Osteoblast (primary cell): ENCODE data around the gene AP1S2. TPM values are rescaled to one million over a fixed set of nuclear protein-coding genes. Genes with fewer than 3 reads are reported as not detected.

Experiments used
- DNase-seq: peaks from one replicate; pipeline ENCODE4 v3.0.0; 2011; ENCODE audit warnings: low spot score, mixed read lengths; ENCODE audit not compliant: insufficient read length; ENCODE audit errors: missing footprints
- H2AFZ ChIP-seq: 2 replicates; pipeline ENCODE4 v1.6.0; 2011; ENCODE audit warnings: mild to moderate bottlenecking, low read length
- H3K27ac ChIP-seq: 2 replicates; pipeline ENCODE4 v1.5.1; 2011; ENCODE audit warnings: mild to moderate bottlenecking, low read depth, low read length, moderate library complexity
- H3K27me3 ChIP-seq: 2 replicates; pipeline ENCODE4 v1.6.0; 2012; ENCODE audit warnings: mild to moderate bottlenecking, control low read depth, inconsistent platforms, low read length, moderate library complexity; ENCODE audit not compliant: insufficient read depth
- H3K36me3 ChIP-seq: 2 replicates; pipeline ENCODE4 v1.5.1; 2011; ENCODE audit warnings: mild to moderate bottlenecking, low read length, control low read depth, moderate library complexity; ENCODE audit not compliant: insufficient read depth
- H3K4me1 ChIP-seq: 2 replicates; pipeline ENCODE4 v1.5.1; 2011; ENCODE audit warnings: mild to moderate bottlenecking, low read length, control low read depth, moderate library complexity; ENCODE audit not compliant: insufficient read depth
- H3K4me2 ChIP-seq: 2 replicates; pipeline ENCODE4 v1.6.0; 2011; ENCODE audit warnings: mild to moderate bottlenecking, low read length; ENCODE audit not compliant: insufficient read depth
- H3K4me3 ChIP-seq: fragments of 200-600 bp; sonication (generic); 3 replicates; pipeline ENCODE4 v1.5.1; 2012; ENCODE audit warnings: mild to moderate bottlenecking, low read length, inconsistent platforms; ENCODE audit not compliant: insufficient read depth
- H3K79me2 ChIP-seq: 2 replicates; pipeline ENCODE4 v1.6.0; 2012; ENCODE audit warnings: mild to moderate bottlenecking, low read length, control low read depth, inconsistent platforms; ENCODE audit not compliant: insufficient read depth
- H3K9me3 ChIP-seq: 2 replicates; pipeline ENCODE4 v1.5.1; 2011; ENCODE audit warnings: low read depth, low read length, control low read depth
- H4K20me1 ChIP-seq: 2 replicates; pipeline ENCODE4 v1.6.0; 2012; ENCODE audit warnings: mild to moderate bottlenecking, low read length, control low read depth; ENCODE audit not compliant: insufficient read depth
- total RNA-seq: library from RNA; depleted of rRNA; stranded (reverse); fragments of >200 nt; gene quantifications from 2 replicates; pipeline ENCODE4 v1.2.3, GENCODE V29; 2012
- TF ChIP-seq, protein P1 (sequence below): IDR thresholded peaks from 2 replicates; pipeline ENCODE4 v1.5.1; 2011; ENCODE audit warnings: mild to moderate bottlenecking, low read depth, low read length, moderate library complexity; ENCODE audit errors: extremely low read depth

The AP1S2 gene
- total RNA-seq, 1 donor, result 14.8 TPM

DNA sequence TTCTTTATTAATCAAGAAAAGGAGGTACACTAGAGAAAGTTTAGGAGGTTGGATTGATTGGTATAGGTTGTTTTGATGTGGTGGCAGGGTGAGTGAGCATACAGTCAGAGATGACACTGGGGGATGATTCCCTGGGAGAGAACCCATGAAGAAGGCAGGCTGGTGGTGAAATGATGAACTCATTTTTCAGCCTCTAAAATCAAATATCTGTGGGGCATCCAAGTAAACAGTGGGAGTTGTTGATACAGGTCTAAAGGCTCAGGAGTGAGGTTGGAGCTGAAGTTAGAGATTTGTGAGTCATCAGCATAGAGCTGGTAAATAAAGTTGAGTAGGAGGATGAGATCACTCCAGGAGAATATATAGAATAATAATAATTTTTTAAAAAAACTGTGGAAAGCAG lies 10.0 kb upstream of the AP1S2 start:
- Histone ChIP-seq H2AFZ (no peak overlapping the region), H3K27ac (no peak overlapping the region), H4K20me1 (no peaks in the 10 kb centered on the region), H3K4me1 (no peaks in the 10 kb centered on the region), H3K79me2 (no peaks in the 10 kb centered on the region), H3K4me3 (no peak overlapping the region), H3K4me2 (no peak overlapping the region), H3K9me3 (no peaks in the 10 kb centered on the region), H3K27me3 (peaks cover 35% of the 10 kb centered on the region), H3K36me3 (no peaks in the 10 kb centered on the region)
- DNase-seq, result no peak
- TF ChIP-seq, protein P1, sequence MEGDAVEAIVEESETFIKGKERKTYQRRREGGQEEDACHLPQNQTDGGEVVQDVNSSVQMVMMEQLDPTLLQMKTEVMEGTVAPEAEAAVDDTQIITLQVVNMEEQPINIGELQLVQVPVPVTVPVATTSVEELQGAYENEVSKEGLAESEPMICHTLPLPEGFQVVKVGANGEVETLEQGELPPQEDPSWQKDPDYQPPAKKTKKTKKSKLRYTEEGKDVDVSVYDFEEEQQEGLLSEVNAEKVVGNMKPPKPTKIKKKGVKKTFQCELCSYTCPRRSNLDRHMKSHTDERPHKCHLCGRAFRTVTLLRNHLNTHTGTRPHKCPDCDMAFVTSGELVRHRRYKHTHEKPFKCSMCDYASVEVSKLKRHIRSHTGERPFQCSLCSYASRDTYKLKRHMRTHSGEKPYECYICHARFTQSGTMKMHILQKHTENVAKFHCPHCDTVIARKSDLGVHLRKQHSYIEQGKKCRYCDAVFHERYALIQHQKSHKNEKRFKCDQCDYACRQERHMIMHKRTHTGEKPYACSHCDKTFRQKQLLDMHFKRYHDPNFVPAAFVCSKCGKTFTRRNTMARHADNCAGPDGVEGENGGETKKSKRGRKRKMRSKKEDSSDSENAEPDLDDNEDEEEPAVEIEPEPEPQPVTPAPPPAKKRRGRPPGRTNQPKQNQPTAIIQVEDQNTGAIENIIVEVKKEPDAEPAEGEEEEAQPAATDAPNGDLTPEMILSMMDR, result no peak

DNA sequence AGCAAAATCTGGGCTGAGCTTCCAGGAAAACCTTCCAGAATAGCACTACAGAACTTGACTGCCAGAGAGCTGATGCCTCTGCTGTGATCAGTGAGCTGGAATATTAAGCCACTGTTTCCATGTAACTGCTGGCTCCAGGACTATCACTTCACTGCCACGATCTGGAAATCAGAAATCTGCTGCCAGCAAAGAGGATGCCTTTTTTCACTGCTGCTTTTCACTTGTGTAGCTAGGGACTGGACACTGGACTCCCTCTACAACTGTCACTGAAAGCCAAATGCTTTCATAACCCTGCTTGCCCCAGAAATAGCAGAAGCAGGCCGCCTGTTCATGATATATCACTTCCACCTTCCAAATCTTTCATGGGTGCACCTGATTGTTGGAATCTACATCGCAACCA lies 9.4 kb upstream of the AP1S2 start:
- Histone ChIP-seq H3K27me3 (peaks cover 30% of the 10 kb centered on the region), H3K4me3 (no peak overlapping the region), H2AFZ (no peak overlapping the region), H3K4me1 (no peaks in the 10 kb centered on the region), H4K20me1 (no peaks in the 10 kb centered on the region), H3K36me3 (no peaks in the 10 kb centered on the region), H3K4me2 (no peak overlapping the region), H3K27ac (no peak overlapping the region), H3K9me3 (no peaks in the 10 kb centered on the region), H3K79me2 (no peaks in the 10 kb centered on the region)
- TF ChIP-seq, protein P1, result no peak
- no peak for DNase-seq

DNA sequence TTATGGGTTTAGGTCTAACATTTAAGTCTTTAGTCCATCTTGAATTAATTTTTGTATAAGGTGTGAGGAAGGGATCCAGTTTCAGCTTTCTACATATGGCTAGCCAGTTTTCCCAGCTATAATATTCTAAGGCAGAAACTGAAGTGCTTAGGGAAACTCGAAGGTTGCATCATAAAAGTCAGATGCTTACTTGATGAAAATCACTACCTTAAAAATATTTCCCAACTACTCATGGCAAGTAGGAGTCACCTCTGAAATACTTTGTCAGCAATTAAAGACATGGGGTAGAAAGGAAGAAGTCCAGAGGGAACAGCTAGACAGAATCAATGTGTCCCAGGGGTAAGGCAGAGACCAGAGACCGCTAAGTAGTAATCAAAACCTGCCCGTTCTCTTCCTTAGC lies 6.3 kb upstream of the AP1S2 start:
- DNase-seq, result no peak
- Histone ChIP-seq H3K4me3 (no peak overlapping the region), H4K20me1 (no peaks in the 10 kb centered on the region), H3K36me3 (no peaks in the 10 kb centered on the region), H3K4me2 (no peak overlapping the region), H3K27ac (no peak overlapping the region), H3K27me3 (peaks cover 40% of the 10 kb centered on the region), H2AFZ (no peak overlapping the region), H3K9me3 (no peaks in the 10 kb centered on the region), H3K4me1 (no peaks in the 10 kb centered on the region), H3K79me2 (no peaks in the 10 kb centered on the region)
- TF ChIP-seq, protein P1, result no peak

DNA sequence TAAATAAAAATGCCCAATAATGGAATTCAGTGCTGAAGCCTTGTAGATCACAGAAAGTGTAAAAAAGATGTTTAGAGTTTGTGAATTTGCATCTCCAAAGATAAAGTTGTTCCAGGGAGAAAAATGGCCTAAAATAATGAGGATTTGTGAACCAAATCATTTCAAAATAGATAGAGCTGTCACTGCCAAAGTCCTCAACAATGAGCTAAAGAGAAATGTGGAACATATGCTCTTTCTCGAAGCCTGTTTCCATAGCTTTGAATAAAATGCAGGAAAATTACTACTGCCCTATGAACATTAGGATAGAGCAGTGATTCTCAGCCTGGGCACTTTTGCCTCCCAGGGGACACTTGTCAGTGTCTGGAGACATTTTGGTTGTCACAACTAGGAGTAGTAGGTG lies 3.4 kb upstream of the AP1S2 start:
- no peak for DNase-seq
- Histone ChIP-seq H3K27ac (no peak overlapping the region), H2AFZ (no peak overlapping the region), H3K27me3 (peaks cover 39% of the 10 kb centered on the region), H4K20me1 (no peaks in the 10 kb centered on the region), H3K9me3 (no peaks in the 10 kb centered on the region), H3K4me2 (no peak overlapping the region), H3K4me1 (peaks cover 7% of the 10 kb centered on the region), H3K79me2 (peaks cover 2% of the 10 kb centered on the region), H3K4me3 (no peak overlapping the region), H3K36me3 (no peaks in the 10 kb centered on the region)
- TF ChIP-seq, protein P1, result no peak
